Stimulated activated naive CD4-positive, alpha-beta T cell (primary cell): ENCODE measurements around the gene PLA2G15.

Experiments
- DNase-seq, 6 experiments: peaks; one replicate each; lab custom pipeline; 2025; lab: John Stamatoyannopoulos, UW

Gene PLA2G15

DNA sequence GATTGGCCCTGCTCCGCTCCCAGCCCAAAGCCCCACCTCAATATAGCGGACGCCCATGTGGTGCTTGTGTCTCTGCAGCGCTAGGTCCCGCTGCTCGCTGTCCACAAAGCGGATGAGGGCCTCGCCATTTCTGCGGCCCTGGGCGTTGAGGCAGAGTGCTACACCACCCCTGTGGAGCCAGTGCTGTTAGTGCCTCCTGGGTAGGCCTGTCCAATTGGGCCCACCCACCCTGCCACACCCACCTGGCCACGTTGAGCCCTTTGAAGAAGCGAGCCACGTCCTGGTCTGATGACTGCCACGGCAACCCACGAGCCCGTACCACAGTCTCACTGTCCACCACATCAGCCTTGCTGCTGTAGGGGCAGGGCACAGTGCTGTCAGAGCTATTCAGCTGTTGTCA, 12.8 kb upstream of the PLA2G15 start:
- DNase-seq: no peak

GRCh38 chr16:68233085-68233834, 11.9 kb upstream of the PLA2G15 start:
- DNase-seq: peak in 1 of 6 experiments; percentile 37

DNA sequence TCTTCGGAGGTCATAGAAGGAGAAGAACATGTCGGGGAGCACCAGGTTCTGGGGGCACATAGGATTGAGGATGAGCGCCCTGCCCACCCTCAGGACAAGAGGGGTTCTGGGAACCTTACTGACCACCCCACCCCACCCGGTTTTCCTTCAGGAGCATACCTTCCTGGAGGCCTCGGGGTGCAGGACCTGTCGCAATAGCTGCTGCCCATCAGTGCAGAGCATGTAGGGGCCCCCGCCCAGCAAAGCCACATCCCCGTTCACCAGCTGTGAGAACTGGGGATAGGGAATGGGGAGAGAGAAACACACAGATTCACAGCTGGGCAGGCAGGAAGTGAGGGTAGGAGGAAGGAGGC, 11.4 kb upstream of the PLA2G15 start:
- DNase-seq: no peak

GRCh38 chr16:68234188-68235107, 10.7 kb upstream of the PLA2G15 start:
- DNase-seq: peak in 2 of 6 experiments; percentile 26 to 41

- peak in 4 of 6 experiments; percentile 35 to 41 (median 38) for DNase-seq
These were observed 9.9 kb upstream of the PLA2G15 start for GRCh38 chr16:68235108-68235886.

DNA sequence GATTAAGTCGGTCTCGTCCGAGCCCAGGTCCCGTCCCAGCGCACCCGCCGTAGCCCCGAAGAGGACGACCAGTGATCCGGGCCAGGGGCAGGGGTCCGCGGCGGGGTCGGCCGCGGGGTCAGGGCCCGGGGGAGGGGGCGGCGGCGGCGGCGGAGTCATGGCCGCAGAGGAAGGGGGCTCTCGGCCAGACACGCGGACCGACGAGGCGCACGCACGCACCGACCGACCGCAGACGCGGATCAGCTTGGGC, 9.4 kb upstream of the PLA2G15 start, which contains the start of gene ESRP2:
TSS of gene ESRP2 (minus strand) at position 241 of the 250 bp plus-strand sequence. CDS start at position 159, 82 bp downstream.
- peak in 1 of 6 experiments; percentile 38 for DNase-seq

DNA sequence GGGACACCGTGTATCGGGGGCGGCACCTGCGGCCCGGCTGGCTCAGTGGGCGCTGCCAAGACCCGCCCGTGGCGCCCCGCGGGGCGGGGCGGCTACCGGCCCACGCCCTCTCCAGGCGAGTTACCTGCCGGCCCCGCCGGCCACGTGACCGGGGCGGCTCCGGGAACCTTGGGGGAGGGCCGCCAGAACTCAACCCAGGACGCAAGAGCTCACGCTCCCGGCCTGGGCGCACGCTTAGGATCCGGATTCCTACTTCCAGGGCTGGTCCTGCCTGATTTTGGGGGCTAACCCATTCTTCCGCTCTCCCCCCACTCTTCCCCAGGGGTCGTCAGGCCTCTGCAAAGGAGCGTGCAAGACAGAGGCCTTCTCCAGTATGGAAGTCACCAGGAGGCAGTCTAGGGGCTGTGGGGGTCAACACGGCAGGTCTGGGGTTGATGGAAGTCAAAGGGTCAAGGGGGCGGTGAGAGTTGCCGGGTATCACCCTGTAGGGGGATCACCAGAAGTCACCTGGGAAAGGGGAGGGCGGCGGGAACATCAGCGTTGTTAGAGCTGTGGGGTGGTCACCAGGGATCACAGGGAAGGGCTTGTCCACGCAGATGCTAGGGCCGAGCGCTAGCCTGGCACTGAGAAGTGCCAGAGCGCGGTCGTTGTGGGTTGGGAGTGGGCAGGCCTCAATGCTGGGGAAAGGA, 8.9 kb upstream of the PLA2G15 start:
- peak in 5 of 6 experiments; percentile 12 to 64 (median 39) for DNase-seq

- DNase-seq: peak in 2 of 6 experiments; percentile 24 to 52
These were observed 8.3 kb upstream of the PLA2G15 start for GRCh38 chr16:68236826-68237242.

DNA sequence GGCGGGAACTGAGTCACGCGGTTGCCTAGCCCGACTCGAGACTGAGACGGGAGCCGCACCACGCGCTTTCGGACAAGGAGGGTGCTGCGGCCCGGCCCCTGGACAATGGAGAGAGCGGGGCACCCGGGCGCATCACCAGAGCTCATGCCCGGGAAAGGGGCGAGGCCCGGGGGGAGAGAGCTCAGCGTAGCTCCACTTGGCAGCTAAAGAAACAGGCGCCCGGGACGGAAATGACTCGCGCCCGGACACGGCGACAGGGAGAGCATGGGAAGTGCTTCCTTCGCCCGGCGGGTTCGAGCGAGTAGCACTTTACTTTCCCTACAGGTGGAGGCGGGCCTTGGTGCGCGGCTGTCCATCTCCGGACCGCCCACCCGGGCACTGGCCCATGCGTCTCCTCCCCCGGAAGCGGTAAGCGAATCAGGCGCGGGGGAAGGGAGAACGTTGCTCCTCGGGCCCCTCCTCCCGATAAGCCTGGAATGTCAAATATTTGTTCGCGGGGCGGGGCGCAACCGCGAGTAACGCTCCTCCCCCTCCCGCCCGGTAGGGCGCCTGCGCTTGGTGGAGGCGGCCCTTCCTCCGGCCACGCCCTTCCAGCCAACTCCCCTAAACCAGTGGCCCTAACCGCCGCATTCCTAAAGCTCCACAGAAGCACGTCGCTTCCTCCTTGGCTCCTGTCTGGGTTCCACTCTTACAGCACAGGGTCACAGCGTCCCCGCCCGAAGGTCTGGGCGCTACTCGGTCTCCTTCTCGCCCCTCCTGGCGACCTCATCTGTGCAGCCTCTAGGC, 7.7 kb upstream of the PLA2G15 start:
- DNase-seq: peak; percentile 76 to 89 (median 83)

- peak in 1 of 6 experiments; percentile 54 for DNase-seq
These were observed 7.2 kb upstream of the PLA2G15 start for GRCh38 chr16:68238029-68238345.

- DNase-seq: no peak
These were observed 3.1 kb upstream of the PLA2G15 start for GRCh38 chr16:68242085-68242484.

DNA sequence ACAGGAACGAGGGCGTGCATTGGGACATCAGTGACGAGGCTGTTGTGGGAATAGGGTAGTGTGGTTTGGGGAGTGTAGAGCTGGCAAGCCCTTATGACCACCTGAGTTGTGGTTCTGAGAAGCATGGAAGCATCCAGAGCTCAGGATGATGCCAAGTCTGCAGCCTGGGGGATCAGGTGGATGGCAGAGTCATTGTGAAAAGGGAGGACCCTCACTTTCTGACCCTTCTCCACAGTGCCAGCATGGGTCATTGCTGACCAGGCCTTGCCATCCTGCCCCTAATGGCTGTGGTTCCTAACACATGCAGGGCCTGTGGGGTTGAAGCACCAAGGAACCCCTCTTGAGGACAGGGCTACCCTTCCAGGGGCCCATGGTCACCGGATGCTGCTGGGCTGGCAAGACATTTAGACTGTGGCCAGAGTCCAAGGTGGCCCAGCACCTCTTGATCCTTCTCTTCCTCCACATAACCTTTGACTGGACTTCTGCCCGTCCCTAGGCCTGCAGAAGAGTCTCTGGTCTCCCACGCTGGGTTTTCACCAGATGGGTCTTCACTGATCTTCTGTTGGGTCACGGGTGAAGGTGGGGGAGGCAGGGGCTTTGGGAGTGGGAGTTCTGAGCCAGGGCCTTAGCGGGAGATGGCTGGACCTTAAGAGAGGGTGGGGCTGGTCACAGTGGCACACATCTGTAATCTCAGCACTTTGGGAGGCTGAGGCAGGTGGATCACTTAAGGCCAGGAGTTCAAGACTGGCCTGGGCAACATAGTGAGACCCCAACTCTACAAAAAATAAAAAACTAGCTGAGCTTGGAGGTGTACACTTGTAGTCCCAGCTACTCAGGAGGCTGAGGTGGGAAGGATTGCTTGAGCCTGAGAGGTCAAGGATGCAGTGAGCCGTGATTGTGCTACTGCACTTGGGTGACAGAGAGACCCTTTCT, 2.0 kb upstream of the PLA2G15 start:
- DNase-seq: no peak

DNA sequence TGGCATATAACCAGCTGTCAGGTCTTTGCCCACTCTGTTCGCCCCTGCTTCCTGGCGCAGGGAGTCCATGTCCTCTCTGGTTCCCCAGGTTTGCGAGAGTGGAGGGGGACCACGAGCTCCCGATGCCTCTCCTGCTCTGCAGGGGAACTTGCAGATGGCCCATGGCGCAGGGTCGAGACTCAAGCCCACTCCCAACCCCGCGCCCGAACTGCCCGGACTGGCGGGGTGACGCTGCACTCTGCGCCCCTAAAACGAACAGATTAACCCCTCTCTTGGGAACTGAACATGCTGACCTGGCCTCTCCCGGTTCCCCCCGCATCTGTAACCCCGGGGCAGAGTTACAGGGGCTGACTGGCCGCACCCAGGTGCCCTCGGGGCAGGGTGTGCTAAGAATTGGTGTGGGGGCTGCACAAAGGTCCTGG, 681 bp upstream of the PLA2G15 start:
- no peak for DNase-seq

- no peak for DNase-seq
These were observed 948 bp downstream of the PLA2G15 start for GRCh38 chr16:68246121-68246520.

DNA sequence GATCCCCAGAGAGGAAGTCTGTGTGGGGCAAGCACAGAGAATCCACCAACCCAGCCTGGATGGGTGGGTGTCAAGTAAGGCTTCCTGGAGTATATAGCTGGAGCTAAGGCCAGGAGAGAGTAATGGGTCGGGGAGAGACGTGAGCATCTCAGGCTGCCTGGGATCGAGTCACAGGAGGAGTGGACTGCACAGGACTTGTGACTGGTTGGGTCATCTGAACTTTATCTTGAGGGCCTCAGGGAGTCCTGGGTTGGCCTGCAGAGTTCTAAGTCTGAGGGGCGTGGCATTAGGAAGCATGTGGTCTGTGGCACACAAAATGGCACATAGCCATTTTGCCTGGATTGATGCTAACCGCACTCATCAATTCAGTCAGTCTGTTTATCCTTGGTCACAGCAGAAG, 1.5 kb downstream of the PLA2G15 start:
- no peak for DNase-seq

- DNase-seq: no peak
These were observed 2.2 kb downstream of the PLA2G15 start for GRCh38 chr16:68247400-68247799.

GRCh38 chr16:68247932-68248331, 2.8 kb downstream of the PLA2G15 start:
- no peak for DNase-seq

- no peak for DNase-seq
These were observed 4.2 kb downstream of the PLA2G15 start for GRCh38 chr16:68249371-68249770.

GRCh38 chr16:68250951-68251350, 5.8 kb downstream of the PLA2G15 start:
- no peak for DNase-seq

- no peak for DNase-seq
These were observed 6.7 kb downstream of the PLA2G15 start for GRCh38 chr16:68251832-68252231.
